ENCODE data around the gene CLEC7A. TPM values are rescaled to one million over a fixed set of nuclear protein-coding genes. Genes with fewer than 3 reads are reported as not detected.

CLEC7A gene
- total RNA-seq, 1 donor from 2014 or later = 1.1 TPM

DNA sequence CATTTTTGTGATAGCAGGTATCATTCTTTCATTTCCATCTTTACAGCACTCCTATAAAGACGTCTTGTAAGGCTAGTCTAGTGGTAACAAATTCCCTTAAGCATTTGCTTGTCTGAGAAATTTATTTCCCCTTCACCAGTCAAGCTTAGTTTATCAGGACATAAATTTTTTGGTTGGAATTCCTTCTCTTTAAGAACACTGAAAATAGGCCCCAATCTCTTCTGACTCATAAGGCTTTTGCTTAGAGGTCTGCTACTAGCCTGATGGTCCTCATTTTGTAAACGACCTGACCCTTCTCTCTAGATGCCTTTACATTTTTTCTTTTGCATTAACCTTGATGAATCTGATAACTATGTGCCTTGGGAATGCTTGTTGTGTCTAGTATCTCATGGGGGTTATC lies 21.6 kb upstream of the CLEC7A start:
- H2AFZ ChIP-seq (ENCODE audit: low read depth, low read length) = no peak overlapping the region
- H3K9me3 ChIP-seq (ENCODE audit: insufficient read depth, low read depth, low read length) = no peaks in the 10 kb centered on the region
- H3K4me3 Mint-ChIP-seq (ENCODE audit: unreplicated experiment) = no peak overlapping the region
- H3K36me3 ChIP-seq (ENCODE audit: insufficient read depth, low read length) = no peaks in the 10 kb centered on the region
- H3K79me2 ChIP-seq (ENCODE audit: insufficient read depth, low read length) = no peaks in the 10 kb centered on the region
- H3K9ac ChIP-seq (ENCODE audit: low read length) = no peak overlapping the region
- H3K9me3 Mint-ChIP-seq (ENCODE audit: unreplicated experiment) = peaks cover 3% of the 10 kb centered on the region
- H3K4me1 ChIP-seq (ENCODE audit: insufficient read depth, low read length) = peaks cover 3% of the 10 kb centered on the region
- FAIRE-seq = no peak
- H3K4me1 Mint-ChIP-seq (ENCODE audit: low read depth, unreplicated experiment) = no peaks in the 10 kb centered on the region
- no peaks in the 10 kb centered on the region for H3K36me3 Mint-ChIP-seq (ENCODE audit: low read depth, unreplicated experiment)
- DNase-seq (ENCODE audit: low read depth) = no peak
- H3K27ac Mint-ChIP-seq (ENCODE audit: unreplicated experiment) = no peak overlapping the region
- TF ChIP-seq CTCF (IDR thresholded peaks at IDR 0.05; ENCODE audit: insufficient read depth, low read depth, low read length) (no peak), EZH2 (IDR thresholded peaks at IDR 0.05; ENCODE audit: insufficient read depth, low read length) (no peak)
- no peak overlapping the region for H3K27ac ChIP-seq (ENCODE audit: low read depth, low read length)
- no peaks in the 10 kb centered on the region for H3K27me3 ChIP-seq (ENCODE audit: insufficient read depth, low read length)
- no peak overlapping the region for H3K4me2 ChIP-seq (ENCODE audit: low read length)
- H3K4me3 ChIP-seq (ENCODE audit: insufficient read depth, low read depth, low read length) = no peak overlapping the region
- no peaks in the 10 kb centered on the region for H4K20me1 ChIP-seq (ENCODE audit: insufficient read depth, low read length)
- no peaks in the 10 kb centered on the region for H3K27me3 Mint-ChIP-seq (ENCODE audit: low read depth, unreplicated experiment)

DNA sequence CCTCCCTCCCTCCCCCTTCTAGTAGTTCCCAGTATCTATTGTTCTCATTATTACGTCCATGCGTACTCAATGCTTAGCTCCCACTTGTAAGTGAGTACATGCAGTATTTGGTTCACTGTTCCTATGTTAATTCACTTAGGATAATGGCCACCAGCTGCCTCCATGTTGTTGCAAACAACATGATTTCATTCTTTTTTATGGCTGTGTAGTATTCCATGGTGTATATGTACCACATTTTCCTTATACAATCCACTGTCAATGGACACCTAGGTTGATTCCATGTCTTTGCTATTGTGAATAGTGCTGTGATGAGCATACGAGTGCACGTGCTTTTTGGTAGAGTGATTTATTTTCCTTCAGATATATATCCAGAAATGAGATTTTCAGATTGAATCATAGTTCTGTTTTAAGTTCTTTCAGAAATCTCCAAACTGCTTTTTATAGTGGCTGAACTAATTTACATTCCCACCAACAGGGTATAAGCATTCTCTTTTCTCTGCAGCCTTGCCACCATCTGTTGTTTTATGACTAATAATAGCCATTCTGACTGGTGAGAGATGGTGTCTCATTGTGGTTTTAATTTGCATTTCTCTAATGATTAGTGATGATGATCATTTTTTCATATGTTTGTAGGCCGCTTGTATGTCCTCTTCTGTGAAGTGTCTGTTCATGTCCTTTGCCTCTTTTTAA lies 17.9 kb upstream of the CLEC7A start:
- TF ChIP-seq EZH2 (IDR thresholded peaks at IDR 0.05; ENCODE audit: insufficient read depth, low read length) (no peak), CTCF (IDR thresholded peaks at IDR 0.05; ENCODE audit: insufficient read depth, low read depth, low read length) (no peak)
- FAIRE-seq (no peak), DNase-seq (ENCODE audit: low read depth) (no peak)
- Mint-ChIP-seq H3K27me3 (ENCODE audit: low read depth, unreplicated experiment) (no peaks in the 10 kb centered on the region), H3K4me3 (ENCODE audit: unreplicated experiment) (no peak overlapping the region), H3K9me3 (ENCODE audit: unreplicated experiment) (peaks cover 3% of the 10 kb centered on the region), H3K27ac (ENCODE audit: unreplicated experiment) (no peak overlapping the region), H3K4me1 (ENCODE audit: low read depth, unreplicated experiment) (peaks cover 8% of the 10 kb centered on the region), H3K36me3 (ENCODE audit: low read depth, unreplicated experiment) (no peaks in the 10 kb centered on the region)
- no peak overlapping the region for H3K27ac ChIP-seq (ENCODE audit: low read depth, low read length)
- no peaks in the 10 kb centered on the region for H3K36me3 ChIP-seq (ENCODE audit: insufficient read depth, low read length)
- H4K20me1 ChIP-seq (ENCODE audit: insufficient read depth, low read length) = no peaks in the 10 kb centered on the region
- H3K79me2 ChIP-seq (ENCODE audit: insufficient read depth, low read length) = no peaks in the 10 kb centered on the region
- no peaks in the 10 kb centered on the region for H3K27me3 ChIP-seq (ENCODE audit: insufficient read depth, low read length)
- H3K4me2 ChIP-seq (ENCODE audit: low read length) = no peak overlapping the region
- H3K4me3 ChIP-seq (ENCODE audit: insufficient read depth, low read depth, low read length) = no peak overlapping the region
- H3K4me1 ChIP-seq (ENCODE audit: insufficient read depth, low read length) = no peaks in the 10 kb centered on the region
- H2AFZ ChIP-seq (ENCODE audit: low read depth, low read length) = no peak overlapping the region
- no peak overlapping the region for H3K9ac ChIP-seq (ENCODE audit: low read length)
- no peaks in the 10 kb centered on the region for H3K9me3 ChIP-seq (ENCODE audit: insufficient read depth, low read depth, low read length)

GRCh38 chr12:10142976-10143589 lies 13.1 kb upstream of the CLEC7A start:
- H3K4me3 Mint-ChIP-seq (ENCODE audit: unreplicated experiment) = no peak overlapping the region
- Histone ChIP-seq H3K4me3 (ENCODE audit: insufficient read depth, low read depth, low read length) (no peak overlapping the region), H3K36me3 (ENCODE audit: insufficient read depth, low read length) (no peaks in the 10 kb centered on the region), H3K79me2 (ENCODE audit: insufficient read depth, low read length) (no peaks in the 10 kb centered on the region), H2AFZ (ENCODE audit: low read depth, low read length) (no peak overlapping the region), H4K20me1 (ENCODE audit: insufficient read depth, low read length) (no peaks in the 10 kb centered on the region), H3K9ac (ENCODE audit: low read length) (no peak overlapping the region), H3K4me2 (ENCODE audit: low read length) (no peak overlapping the region), H3K27me3 (ENCODE audit: insufficient read depth, low read length) (no peaks in the 10 kb centered on the region), H3K9me3 (ENCODE audit: insufficient read depth, low read depth, low read length) (no peaks in the 10 kb centered on the region), H3K4me1 (ENCODE audit: insufficient read depth, low read length) (no peaks in the 10 kb centered on the region), H3K27ac (ENCODE audit: low read depth, low read length) (no peak overlapping the region)
- H3K4me1 Mint-ChIP-seq (ENCODE audit: low read depth, unreplicated experiment) = peaks cover 8% of the 10 kb centered on the region
- no peak overlapping the region for H3K27ac Mint-ChIP-seq (ENCODE audit: unreplicated experiment)
- no peak for DNase-seq (ENCODE audit: low read depth)
- H3K27me3 Mint-ChIP-seq (ENCODE audit: low read depth, unreplicated experiment) = no peaks in the 10 kb centered on the region
- no peaks in the 10 kb centered on the region for H3K36me3 Mint-ChIP-seq (ENCODE audit: low read depth, unreplicated experiment)
- no peaks in the 10 kb centered on the region for H3K9me3 Mint-ChIP-seq (ENCODE audit: unreplicated experiment)
- peak; percentile 76 for FAIRE-seq
- TF ChIP-seq CTCF (IDR thresholded peaks at IDR 0.05; ENCODE audit: insufficient read depth, low read depth, low read length) (no peak), EZH2 (IDR thresholded peaks at IDR 0.05; ENCODE audit: insufficient read depth, low read length) (no peak)

All from astrocyte (in vitro differentiated cells and primary cell).